ENCODE measurements around the gene PIAS1.

Gene PIAS1

DNA sequence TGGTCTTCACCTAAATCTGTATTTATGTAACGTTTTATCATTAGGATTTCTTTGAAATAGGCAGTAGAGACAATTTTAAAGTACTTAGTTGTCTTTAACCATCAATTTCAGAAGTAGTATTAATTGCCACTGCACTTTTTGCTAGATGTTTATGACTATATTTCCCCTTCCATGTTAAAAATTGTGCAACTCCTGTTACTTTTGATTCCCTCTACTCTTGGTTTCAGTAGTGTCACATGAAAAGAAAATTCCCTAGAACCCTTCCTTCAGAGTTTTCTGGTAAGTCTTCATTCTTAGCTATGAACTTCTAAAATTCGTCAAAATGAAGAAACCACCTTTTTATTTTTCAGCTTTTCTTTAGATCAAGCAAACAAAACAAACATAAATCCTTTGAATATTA, 7.1 kb downstream of the PIAS1 start:
- 0 out of 2 replicates have a peak, but pooled peaks cover 2% of the 10 kb centered on the region for H3K36me3 ChIP-seq (ENCODE audit: control insufficient read depth, insufficient read depth, low read length)
- H3K27me3 ChIP-seq (replicated peaks; ENCODE audit: control insufficient read depth, insufficient read depth, low read length): no peaks in the 10 kb centered on the region
- no peak for DNase-seq (ENCODE audit: extremely low read depth, insufficient read length)
- TF ChIP-seq, protein P1, sequence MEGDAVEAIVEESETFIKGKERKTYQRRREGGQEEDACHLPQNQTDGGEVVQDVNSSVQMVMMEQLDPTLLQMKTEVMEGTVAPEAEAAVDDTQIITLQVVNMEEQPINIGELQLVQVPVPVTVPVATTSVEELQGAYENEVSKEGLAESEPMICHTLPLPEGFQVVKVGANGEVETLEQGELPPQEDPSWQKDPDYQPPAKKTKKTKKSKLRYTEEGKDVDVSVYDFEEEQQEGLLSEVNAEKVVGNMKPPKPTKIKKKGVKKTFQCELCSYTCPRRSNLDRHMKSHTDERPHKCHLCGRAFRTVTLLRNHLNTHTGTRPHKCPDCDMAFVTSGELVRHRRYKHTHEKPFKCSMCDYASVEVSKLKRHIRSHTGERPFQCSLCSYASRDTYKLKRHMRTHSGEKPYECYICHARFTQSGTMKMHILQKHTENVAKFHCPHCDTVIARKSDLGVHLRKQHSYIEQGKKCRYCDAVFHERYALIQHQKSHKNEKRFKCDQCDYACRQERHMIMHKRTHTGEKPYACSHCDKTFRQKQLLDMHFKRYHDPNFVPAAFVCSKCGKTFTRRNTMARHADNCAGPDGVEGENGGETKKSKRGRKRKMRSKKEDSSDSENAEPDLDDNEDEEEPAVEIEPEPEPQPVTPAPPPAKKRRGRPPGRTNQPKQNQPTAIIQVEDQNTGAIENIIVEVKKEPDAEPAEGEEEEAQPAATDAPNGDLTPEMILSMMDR (IDR thresholded peaks at IDR 0.05; ENCODE audit: insufficient read depth, low read length, poor library complexity, severe bottlenecking): no peak
- no peak overlapping the region for H3K4me3 ChIP-seq (replicated peaks; ENCODE audit: low read depth, low read length)

DNA sequence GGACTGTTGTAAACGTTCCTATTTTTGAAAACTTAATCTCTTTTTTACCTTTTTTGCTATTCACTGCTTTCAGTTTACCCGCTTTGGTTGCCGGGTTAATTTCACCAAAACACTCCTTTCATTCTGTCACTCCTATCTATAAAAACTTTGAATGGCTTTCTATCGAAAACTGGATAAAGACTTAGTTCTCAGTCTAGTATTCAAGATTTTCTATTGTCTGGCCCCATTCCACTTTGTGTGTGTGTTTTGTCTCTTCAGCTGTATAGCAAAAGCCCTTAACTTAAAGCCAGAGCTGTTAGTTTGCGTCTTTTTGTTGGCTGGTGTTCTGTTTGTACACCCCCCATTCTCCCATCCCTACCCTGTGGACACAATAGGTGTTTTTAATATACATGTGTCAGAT, 7.5 kb downstream of the PIAS1 start:
- H3K4me3 ChIP-seq (replicated peaks; ENCODE audit: low read depth, low read length): no peak overlapping the region
- no peaks in the 10 kb centered on the region for H3K27me3 ChIP-seq (replicated peaks; ENCODE audit: control insufficient read depth, insufficient read depth, low read length)
- H3K36me3 ChIP-seq (ENCODE audit: control insufficient read depth, insufficient read depth, low read length): 0 out of 2 replicates have a peak, but pooled peaks cover 2% of the 10 kb centered on the region
- TF ChIP-seq, protein P1 (IDR thresholded peaks at IDR 0.05; ENCODE audit: insufficient read depth, low read length, poor library complexity, severe bottlenecking): no peak
- DNase-seq (ENCODE audit: extremely low read depth, insufficient read length): no peak

DNA sequence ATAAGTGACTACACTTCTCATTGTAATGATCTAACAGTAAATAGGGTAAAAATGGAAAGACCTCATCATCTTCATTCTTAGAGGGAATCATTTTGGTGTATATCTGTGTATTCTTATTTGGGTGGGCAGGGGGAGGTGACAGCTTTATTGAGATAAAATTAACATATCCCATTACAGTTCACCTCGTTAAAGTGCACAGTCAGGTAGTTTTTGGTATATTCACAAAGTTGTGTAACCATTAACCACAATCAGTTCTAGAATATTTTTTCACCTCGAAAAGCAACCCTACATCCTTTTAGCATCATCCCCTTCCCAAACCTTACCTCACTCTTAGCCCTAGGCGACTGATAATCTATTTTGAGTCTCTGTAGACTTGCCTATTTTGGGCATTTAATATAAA, 8.1 kb downstream of the PIAS1 start:
- H3K36me3 ChIP-seq (ENCODE audit: control insufficient read depth, insufficient read depth, low read length): peaks cover 4% of the 10 kb centered on the region; the same call in 1 of the 2 replicates
- H3K27me3 ChIP-seq (replicated peaks; ENCODE audit: control insufficient read depth, insufficient read depth, low read length): no peaks in the 10 kb centered on the region
- no peak overlapping the region for H3K4me3 ChIP-seq (replicated peaks; ENCODE audit: low read depth, low read length)
- TF ChIP-seq, protein P1 (IDR thresholded peaks at IDR 0.05; ENCODE audit: insufficient read depth, low read length, poor library complexity, severe bottlenecking): no peak
- no peak for DNase-seq (ENCODE audit: extremely low read depth, insufficient read length)

DNA sequence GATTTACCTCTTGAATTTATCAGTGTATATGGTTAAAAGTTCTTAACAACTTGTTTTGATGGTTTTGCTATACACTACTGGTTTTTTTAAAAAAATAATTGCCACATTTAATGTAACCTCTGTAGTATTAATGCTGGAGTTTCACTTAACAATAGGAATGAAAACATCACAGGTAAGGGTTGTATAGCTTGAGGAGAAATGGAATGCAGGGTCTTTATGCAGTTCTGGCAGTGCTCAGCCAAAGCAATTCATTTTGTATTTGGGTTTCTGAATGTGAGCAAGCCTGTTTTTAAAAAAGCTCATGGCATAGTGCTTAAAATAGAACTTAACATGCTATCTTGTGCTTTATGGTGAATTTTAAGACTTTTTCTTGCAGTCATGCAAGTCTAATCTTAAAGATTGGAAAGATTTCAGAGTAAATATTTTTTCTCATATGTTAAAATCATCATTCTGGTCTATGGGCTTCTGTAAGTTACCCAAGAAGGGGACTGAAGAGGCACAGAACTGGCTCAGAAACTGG, 8.9 kb downstream of the PIAS1 start:
- no peak overlapping the region for H3K4me3 ChIP-seq (replicated peaks; ENCODE audit: low read depth, low read length)
- DNase-seq (ENCODE audit: extremely low read depth, insufficient read length): no peak
- TF ChIP-seq, protein P1 (IDR thresholded peaks at IDR 0.05; ENCODE audit: insufficient read depth, low read length, poor library complexity, severe bottlenecking): no peak
- peaks cover 4% of the 10 kb centered on the region; the same call in 1 of the 2 replicates for H3K36me3 ChIP-seq (ENCODE audit: control insufficient read depth, insufficient read depth, low read length)
- H3K27me3 ChIP-seq (replicated peaks; ENCODE audit: control insufficient read depth, insufficient read depth, low read length): no peaks in the 10 kb centered on the region

DNA sequence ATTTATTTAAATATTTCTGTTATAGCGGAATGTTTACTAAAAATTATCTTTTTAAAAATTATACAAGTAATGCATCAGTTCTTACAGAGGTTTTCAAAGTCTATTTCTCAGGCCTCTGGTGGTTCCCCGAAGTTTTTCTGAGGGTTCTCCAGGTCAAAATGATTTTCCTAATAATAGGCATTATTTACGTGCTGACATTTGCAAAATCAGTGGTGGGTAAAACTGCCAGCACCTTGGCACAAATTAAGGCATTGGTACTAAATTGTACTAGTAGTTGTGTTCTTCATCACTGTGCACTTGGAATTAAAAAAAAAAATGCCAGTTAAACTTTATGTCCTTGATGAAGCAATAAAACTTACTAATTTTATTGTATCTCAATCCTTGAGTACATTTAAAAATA, 9.5 kb downstream of the PIAS1 start:
- Histone ChIP-seq H3K36me3 (ENCODE audit: control insufficient read depth, insufficient read depth, low read length) (peaks cover 4% of the 10 kb centered on the region; the same call in 1 of the 2 replicates), H3K4me3 (replicated peaks; ENCODE audit: low read depth, low read length) (no peak overlapping the region), H3K27me3 (replicated peaks; ENCODE audit: control insufficient read depth, insufficient read depth, low read length) (no peaks in the 10 kb centered on the region)
- TF ChIP-seq, protein P1 (IDR thresholded peaks at IDR 0.05; ENCODE audit: insufficient read depth, low read length, poor library complexity, severe bottlenecking): no peak
- DNase-seq (ENCODE audit: extremely low read depth, insufficient read length): no peak
